NCI-H82 treated with DMSO at 0.1 percent for 48 hours (cell line): ENCODE data around the gene CREB3L1.
"Not testable (repeated sequence)": the region's sequence is repeated elsewhere in the genome, so short reads cannot be mapped to it uniquely, and the experiment has no call there.

Experiments
- DNase-seq: peaks from one replicate; lab custom pipeline; 2025; ENCODE audit not compliant: unreplicated experiment; lab: John Stamatoyannopoulos, UW

Gene CREB3L1

GRCh38 chr11:46248289-46249102 lies 29.0 kb upstream of the CREB3L1 start:
- DNase-seq, result no peak

DNA sequence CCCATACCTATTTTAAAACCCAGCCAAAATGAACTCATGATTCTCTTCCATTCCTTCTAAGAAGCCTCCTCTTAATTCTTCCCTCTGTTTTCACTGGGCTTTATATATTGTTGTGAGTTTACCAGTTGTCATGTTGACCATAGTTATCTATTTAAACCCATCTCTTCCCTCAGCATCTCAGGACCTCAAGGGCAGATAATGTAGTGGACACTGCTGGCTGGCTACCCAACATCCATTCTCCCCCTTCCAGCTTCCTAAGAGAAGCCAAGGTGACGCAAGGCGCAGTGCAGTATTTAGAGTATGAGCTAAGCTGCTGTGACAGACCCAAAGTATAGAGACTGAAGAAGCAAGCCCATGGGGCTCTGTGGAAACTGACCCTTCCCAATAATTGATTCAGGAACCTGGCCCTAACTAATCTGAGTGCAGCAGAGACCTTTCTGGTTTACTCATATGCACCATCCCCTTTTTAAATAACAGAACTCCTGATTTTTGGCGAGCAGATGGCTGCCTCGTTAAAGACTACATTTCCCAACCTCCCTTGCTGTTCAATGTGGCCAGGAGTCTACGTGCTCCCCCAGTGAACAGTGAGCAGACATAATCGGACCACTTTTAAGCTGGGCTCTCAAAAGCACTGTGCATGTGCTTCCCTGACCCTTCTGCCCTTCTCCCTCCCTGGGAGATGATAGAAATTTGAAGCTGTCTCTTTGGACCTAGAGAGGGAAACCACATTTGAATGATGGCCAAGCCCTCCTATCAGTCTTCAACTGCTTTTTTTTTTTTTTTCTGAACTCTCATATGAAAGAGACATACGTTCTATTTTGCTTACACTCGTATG lies 28.1 kb upstream of the CREB3L1 start:
- DNase-seq, result no peak

- no peak for DNase-seq
These were observed 27.3 kb upstream of the CREB3L1 start for GRCh38 chr11:46249938-46250744.

- no peak for DNase-seq
These were observed 26.8 kb upstream of the CREB3L1 start for GRCh38 chr11:46250745-46251052.

DNA sequence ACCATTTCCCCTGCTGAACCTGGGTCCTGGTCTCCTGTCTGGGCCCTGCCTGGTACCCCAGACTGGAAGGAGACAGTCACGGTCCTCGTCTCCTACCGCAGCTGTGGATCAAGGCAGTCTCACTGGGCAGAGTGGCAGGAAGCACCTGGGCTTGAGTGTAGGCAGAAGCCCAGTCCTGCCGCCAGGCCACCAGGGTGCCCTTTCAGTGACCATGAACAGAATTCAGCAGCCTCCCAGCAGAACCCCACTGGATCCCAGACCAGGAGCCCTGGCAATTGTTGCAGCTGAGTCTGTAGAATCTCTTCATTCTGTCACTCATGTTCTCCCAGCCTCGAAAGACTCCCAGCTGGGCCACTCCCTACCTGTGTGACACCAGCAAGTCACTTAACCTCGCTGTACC lies 25.5 kb upstream of the CREB3L1 start:
- no peak for DNase-seq

GRCh38 chr11:46252373-46252914 lies 25.0 kb upstream of the CREB3L1 start:
- DNase-seq, result no peak

DNA sequence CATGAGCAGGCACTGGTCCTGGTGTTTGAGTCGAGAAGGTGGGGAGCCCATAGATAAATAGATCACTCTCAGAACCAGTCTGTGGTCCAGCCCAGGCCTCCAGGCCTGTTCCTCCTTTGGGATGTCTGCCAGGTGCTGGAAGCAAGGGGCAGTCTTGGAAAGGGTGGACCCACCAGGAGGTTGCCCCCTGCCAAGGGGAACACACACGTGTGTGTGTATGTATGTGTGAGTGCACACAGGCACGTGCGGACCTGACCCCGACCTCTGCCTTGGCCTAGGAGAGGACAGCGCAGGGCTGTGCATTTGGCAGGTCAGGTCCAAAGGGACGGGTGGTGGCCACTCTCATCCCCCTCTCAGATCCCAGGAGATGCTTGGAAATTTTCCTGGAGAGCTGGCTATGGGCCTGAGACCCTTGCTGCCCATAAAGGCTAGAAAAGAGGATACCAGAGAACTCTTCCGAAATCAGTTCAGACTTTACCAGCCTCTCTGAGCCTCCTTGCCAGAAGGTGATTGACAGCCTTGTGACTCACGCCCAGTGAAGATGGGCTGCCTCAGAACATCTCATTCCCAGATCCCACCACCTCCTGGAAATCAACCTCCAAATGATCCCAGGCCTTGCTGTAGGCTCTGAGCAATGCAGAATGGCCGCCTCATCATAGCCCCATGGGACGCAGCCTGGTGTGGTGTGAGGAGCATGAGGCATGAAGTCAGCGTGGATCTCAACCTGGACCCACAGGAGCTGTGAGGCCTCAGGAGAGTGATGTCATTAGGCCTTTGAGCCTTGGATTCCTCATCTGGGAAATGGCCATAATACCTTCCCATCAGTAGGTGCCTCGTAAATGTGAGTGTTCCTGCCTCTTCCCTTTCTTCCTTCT lies 24.0 kb upstream of the CREB3L1 start:
- no peak for DNase-seq

DNA sequence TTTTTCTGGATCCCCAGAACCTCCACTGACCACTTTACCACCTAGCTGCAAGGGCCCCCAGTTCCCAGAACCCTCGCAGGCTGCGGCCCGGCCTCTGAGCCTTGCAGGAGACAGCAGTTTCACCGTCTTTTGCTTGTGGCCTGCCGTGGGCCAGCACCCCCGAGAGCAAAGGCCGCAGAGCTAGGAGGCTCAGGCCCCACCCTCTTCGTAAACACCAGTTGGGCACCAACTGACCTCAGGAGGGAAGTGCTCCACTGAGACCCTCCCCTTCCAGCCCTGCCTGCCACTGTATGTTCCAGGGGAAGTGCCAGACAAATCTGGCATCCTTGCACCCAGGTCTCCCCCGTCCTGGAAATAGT lies 23.4 kb upstream of the CREB3L1 start:
- no peak for DNase-seq

GRCh38 chr11:46256540-46257001 lies 20.9 kb upstream of the CREB3L1 start:
- no peak for DNase-seq

- DNase-seq, result not testable (repeated sequence)
These were observed 18.1 kb upstream of the CREB3L1 start for GRCh38 chr11:46259347-46259746.

GRCh38 chr11:46259971-46260560 lies 17.4 kb upstream of the CREB3L1 start:
- DNase-seq, result no peak

DNA sequence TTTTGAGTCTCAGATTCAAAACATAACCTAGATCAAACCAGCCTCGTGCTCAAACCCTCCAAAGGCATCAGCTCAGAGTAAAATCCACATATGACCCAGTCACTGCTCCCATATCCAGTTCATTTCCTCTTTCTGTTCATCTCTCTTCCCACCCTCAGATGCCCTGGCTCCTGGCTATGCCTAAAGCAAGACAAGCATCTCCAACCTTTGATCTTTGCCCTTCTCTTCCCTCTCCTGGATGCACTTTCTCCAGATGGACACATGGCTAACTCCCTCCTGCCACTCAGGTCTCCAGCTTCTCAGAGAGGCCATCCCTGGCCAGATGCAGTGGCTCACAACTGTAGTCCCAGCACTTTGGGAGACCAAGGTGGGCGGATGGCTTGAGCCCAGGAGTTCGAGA lies 14.3 kb upstream of the CREB3L1 start:
- no peak for DNase-seq

DNA sequence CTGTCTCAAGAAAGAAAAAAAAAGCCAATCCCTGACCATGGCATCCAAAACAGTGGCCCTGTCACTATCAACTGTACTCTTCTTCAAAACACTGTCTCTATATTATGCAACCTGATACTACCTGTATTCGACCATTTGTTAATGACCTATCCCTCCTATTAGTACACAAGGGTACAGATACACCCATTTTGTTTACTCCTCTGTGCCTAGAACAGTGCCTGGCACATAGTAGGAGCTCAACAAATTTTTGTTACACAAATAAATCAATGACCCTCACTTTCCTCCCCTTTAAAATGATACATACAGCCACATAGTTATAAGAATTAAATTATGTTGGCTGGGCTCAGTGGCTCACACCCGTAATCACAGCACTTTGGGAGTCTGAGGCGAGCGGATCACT lies 13.4 kb upstream of the CREB3L1 start:
- no peak for DNase-seq

GRCh38 chr11:46264976-46265375 lies 12.5 kb upstream of the CREB3L1 start:
- DNase-seq, result no peak

DNA sequence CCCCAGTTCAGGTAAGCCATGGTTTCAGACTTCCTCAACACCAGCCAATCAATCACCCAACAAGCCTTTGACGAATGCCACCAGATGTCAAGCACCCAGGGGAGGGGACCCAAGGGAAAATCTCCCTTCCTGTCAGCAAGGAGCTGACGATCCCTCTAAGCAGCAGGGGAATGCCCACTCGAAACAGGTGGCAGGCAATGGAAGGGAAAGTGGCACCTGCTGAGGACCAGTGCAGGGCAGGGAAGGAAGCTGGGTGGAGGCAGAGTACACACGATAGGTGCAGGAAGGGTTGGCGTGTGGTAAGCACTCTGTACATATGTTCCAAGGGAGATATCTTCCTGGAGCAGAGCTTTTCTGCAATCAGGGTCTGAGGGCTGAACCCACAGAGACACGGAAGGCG lies 11.7 kb upstream of the CREB3L1 start:
- DNase-seq, result no peak

GRCh38 chr11:46267930-46268329 lies 9.5 kb upstream of the CREB3L1 start:
- DNase-seq, result no peak

DNA sequence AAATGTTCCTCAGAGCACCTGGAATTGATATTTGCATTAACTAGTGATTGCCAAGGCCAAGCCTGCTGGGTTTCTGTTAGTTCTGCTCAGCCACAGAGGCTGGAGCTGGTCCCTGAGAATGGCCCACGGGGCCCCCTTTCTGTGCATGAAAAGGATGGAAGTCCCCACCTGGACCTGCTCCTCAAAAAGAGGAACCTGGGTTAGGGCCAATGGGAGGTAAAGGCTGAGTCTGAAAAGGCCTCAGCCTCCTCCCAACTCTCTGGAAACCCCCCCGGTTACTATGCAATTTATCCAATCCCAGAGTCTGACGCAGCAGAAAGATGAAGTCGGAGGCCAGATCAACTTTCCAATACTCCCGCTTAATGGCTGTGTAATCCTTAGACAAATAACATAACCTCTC lies 6.8 kb upstream of the CREB3L1 start:
- DNase-seq, result no peak

DNA sequence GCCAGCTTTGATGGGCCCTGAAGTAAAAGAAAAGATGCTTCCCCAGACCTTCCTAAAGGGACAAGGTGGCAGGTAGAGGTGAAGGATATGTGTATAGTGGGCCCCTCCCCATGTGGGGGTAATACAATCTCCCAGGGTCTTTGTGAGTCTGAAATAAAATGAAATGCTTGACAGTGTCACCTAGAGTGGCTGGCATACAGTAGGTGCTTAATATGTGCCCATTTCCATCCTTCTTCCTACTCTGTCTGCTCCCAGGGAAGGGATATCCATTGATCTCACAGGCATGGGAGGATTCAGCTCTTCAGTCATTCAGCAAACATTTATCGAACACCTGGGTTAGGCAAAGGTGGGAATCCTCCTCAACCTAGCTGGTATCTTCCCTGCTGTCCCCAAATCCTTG lies 6.1 kb upstream of the CREB3L1 start:
- DNase-seq, result no peak

- DNase-seq, result no peak
These were observed 5.3 kb upstream of the CREB3L1 start for GRCh38 chr11:46271875-46272815.
